Common myeloid progenitor, CD34-positive (primary cell): ENCODE measurements around the gene CNRIP1.

ENCODE experiments used
- CTCF ChIA-PET: fragments of 350-600 bp; sonication (Branson Sonifier 250); formaldehyde crosslinking; loops from one replicate; lab custom pipeline; 2021; ENCODE audit warnings: antibody characterized with exemption; lab: Charles Lee
- POLR2A ChIA-PET: fragments of 350-600 bp; sonication (Branson Sonifier 250); formaldehyde crosslinking; loops from one replicate; lab custom pipeline; 2021; ENCODE audit warnings: antibody characterized with exemption; lab: Charles Lee
- DNase-seq, 3 donors: peaks; one replicate each; pipeline versions ENCODE4 v3.0.0 to v3.0.0-alpha.2; 2013
- H3K27ac ChIP-seq, 2 experiments: 1 replicate in 1 of 2; 2 replicates in 1 of 2; pipeline ENCODE4 v1.7.0; 2013; ENCODE audit warnings: inconsistent platforms in 2 of 2, low read length in 2 of 2, mild to moderate bottlenecking in 2 of 2, low read depth in 1 of 2, moderate library complexity in 1 of 2; ENCODE audit not compliant: severe bottlenecking in 2 of 2, insufficient read depth in 1 of 2, poor library complexity in 1 of 2
- H3K27me3 ChIP-seq, 5 experiments: replicated peaks in 2 of 5; 1 replicate in 3 of 5; 2 replicates in 2 of 5; pipeline versions ENCODE4 v1.6.1 to v1.7.0; 2013; ENCODE audit warnings: low read length in 4 of 5, mild to moderate bottlenecking in 2 of 5, moderate library complexity in 2 of 5, inconsistent platforms in 1 of 5; ENCODE audit not compliant: insufficient read depth in 5 of 5, control insufficient read depth in 4 of 5
- H3K36me3 ChIP-seq, 4 experiments: 1 replicate in 2 of 4; 2 replicates in 2 of 4; pipeline versions ENCODE4 v1.6.1 to v1.7.0; 2013; ENCODE audit warnings: low read length in 3 of 4, control low read depth in 1 of 4, mild to moderate bottlenecking in 1 of 4; ENCODE audit not compliant: control insufficient read depth in 4 of 4, insufficient read depth in 4 of 4
- H3K4me1 ChIP-seq, 4 experiments: 1 replicate in 3 of 4; 2 replicates in 1 of 4; pipeline versions ENCODE4 v1.6.1 to v1.7.1; 2013; ENCODE audit warnings: low read length in 3 of 4, mild to moderate bottlenecking in 3 of 4, control low read depth in 1 of 4, inconsistent platforms in 1 of 4, moderate library complexity in 1 of 4; ENCODE audit not compliant: control insufficient read depth in 4 of 4, insufficient read depth in 4 of 4; ENCODE audit errors: control extremely low read depth in 1 of 4
- H3K4me3 ChIP-seq, 7 experiments: 1 replicate in 4 of 7; 2 replicates in 3 of 7; pipeline versions ENCODE4 v1.5.1 to v1.7.0; 2013; ENCODE audit warnings: mild to moderate bottlenecking in 7 of 7, low read length in 6 of 7, moderate library complexity in 6 of 7, inconsistent platforms in 2 of 7, low read depth in 2 of 7, control low read depth in 1 of 7; ENCODE audit not compliant: insufficient read depth in 4 of 7, control insufficient read depth in 1 of 7; ENCODE audit errors: extremely low read depth in 1 of 7
- H3K9me3 ChIP-seq, 5 experiments: 1 replicate in 4 of 5; 2 replicates in 1 of 5; pipeline versions ENCODE4 v1.6.1 to v1.7.1; 2013; ENCODE audit warnings: low read length in 4 of 5, mild to moderate bottlenecking in 2 of 5, inconsistent platforms in 1 of 5, low read depth in 1 of 5, moderate library complexity in 1 of 5; ENCODE audit not compliant: control insufficient read depth in 4 of 5, insufficient read depth in 2 of 5; ENCODE audit errors: control extremely low read depth in 1 of 5
- WGBS: methylation state at CpG from one replicate; pipeline ENCODE4 v1.1.5; 2013; ENCODE audit not compliant: insufficient coverage; 5-methylcytosine and 5-hydroxymethylcytosine counted together

The CNRIP1 gene

DNA sequence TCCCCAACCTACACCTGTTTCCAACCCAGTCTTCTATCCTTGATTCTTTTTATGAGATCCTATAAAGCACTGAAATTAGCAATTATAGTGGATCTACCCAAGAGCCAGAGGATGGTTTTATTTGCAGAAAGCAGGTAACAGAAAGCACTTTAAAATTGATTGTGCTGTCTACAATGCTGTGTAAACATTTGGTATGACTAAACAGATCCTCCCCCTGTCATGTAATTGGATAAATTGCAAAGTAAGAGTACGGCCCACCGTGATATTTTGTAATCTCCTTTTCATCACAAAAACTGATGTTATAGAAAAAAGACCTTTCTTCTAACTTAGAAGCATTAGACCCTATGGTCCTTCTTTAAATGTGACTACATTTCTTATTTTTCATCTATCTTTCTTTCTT is 56.1 kb downstream of the CNRIP1 start:
- ChIA-PET CTCF (interaction anchor here (0.7 kb wide), 1 partner anchor 645 kb away, joined by 3 read pairs; no protein-coding TSS in a partner anchor), POLR2A (no interaction called here)
- no peak overlapping the region for H3K27ac ChIP-seq
- H3K9me3 ChIP-seq: no peaks in the 10 kb centered on the region
- H3K4me3 ChIP-seq: no peak overlapping the region
- 100% methylated on average over 2 of the region's 2 CpGs for WGBS
- H3K27me3 ChIP-seq: no peaks in the 10 kb centered on the region
- no peak for DNase-seq
- H3K4me1 ChIP-seq: no peaks in the 10 kb centered on the region
- H3K36me3 ChIP-seq: no peaks in the 10 kb centered on the region

- Histone ChIP-seq H3K27ac (no peak overlapping the region), H3K4me3 (no peak overlapping the region), H3K36me3 (no peaks in the 10 kb centered on the region), H3K9me3 (no peaks in the 10 kb centered on the region), H3K27me3 (no peaks in the 10 kb centered on the region), H3K4me1 (peaks cover 8 to 20% (median 17%) of the 10 kb centered on the region in 4 experiments)
- CTCF ChIA-PET: interaction anchor here (1.1 to 1.9 kb wide), 3 partner anchors 13 to 24 kb away, joined by 3 to 6 read pairs (median 4); no protein-coding TSS in a partner anchor
- POLR2A ChIA-PET: no interaction called here
- no peak for DNase-seq
- no CpG with 5 or more reads among the region's 2 CpGs for WGBS
Measured at GRCh38 chr2:68258851-68259250, 60.9 kb downstream of the CNRIP1 start.

DNA sequence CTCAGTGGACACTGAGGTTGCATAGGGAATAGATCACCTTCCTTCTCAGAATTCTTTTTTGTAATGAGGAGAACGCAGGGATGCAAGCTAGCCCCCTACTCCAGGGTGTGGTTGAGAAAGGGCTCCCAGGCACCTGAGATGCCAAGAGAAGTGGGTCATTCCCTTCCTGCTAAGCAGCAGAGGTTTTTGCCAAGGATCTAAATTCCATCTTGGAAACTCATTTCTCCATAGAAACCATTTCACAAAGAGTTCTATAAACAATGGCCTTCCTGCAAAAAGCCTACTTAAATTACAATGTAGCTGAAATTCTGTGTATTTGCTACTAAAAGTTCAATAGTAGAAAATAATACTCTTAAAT is 63.7 kb downstream of the CNRIP1 start:
- 100% methylated on average over 1 of the region's 1 CpG for WGBS
- DNase-seq: no peak
- H3K27ac ChIP-seq: peak overlapping the region in 1 of 2 experiments; percentile 93
- H3K4me3 ChIP-seq: peak overlapping the region in 1 of 7 experiments; percentile 40
- H3K4me1 ChIP-seq: peaks cover 8 to 25% (median 19%) of the 10 kb centered on the region in 4 experiments
- no peaks in the 10 kb centered on the region for H3K27me3 ChIP-seq
- H3K36me3 ChIP-seq: no peaks in the 10 kb centered on the region
- POLR2A ChIA-PET: no interaction called here
- no peaks in the 10 kb centered on the region for H3K9me3 ChIP-seq
- CTCF ChIA-PET: interaction anchor here (0.6 to 1.7 kb wide), 2 partner anchors 26 to 59 kb away, joined by 3 read pairs; no protein-coding TSS in a partner anchor

DNA sequence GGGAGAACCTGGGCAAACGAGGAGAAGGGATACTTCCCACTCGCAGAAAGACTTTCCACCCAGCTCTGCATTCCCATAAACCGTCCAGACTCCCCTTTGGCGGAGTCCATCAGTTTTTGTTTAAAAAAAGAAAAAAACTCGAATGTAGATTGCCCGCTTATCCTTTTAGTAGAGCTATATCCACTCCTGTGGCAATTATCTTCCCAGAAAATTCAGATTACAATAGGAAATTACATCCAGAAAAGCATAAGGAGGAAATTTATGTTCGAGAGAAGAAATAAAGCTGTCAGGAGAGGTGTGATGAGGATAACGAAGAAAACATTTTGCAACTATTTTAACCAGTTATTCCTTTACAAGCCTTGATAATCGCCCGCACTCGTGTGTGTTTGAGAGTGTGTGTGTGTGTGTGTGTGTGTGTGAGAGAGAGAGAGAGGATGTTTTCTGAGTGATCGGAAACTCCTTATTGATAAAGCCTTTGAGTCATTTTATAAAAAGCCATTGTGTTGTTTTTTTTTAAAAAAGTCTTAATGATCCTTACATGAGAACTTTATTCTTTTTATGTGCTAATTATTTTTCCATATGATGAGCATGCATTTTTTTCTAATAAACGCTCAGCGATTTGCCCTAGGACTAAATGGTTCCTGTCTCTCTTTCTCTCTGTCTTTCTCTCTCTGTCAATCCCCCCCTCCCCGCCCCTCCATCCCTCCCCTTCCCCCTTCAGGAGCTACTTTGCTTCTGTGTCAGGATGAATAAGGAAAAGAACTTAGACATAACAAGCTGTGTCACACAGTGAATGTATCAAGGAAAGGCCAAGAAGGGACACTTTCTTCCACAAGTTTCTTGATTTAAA is 66.3 kb downstream of the CNRIP1 start:
- Histone ChIP-seq H3K4me3 (peak overlapping the region; percentile 83 to 99 (median 96)), H3K4me1 (peaks cover 26 to 45% (median 34%) of the 10 kb centered on the region in 4 experiments), H3K36me3 (peaks cover 0 to 8% (median 0%) of the 10 kb centered on the region in 4 experiments), H3K27ac (peak overlapping the region; percentile 92 to 93), H3K9me3 (no peaks in the 10 kb centered on the region), H3K27me3 (no peaks in the 10 kb centered on the region)
- peak; percentile 49 to 66 (median 51) for DNase-seq
- ChIA-PET CTCF (interaction anchor here (0.7 to 1.4 kb wide), 7 partner anchors 17 to 64 kb away, joined by 3 to 5 read pairs (median 3); no protein-coding TSS in a partner anchor), POLR2A (no interaction called here)
- WGBS: 0% methylated on average over 1 of the region's 15 CpGs

- WGBS: under 1% methylated on average over 62 of the region's 79 CpGs
- POLR2A ChIA-PET: interaction anchor here (1.0 kb wide), 1 partner anchor 21 kb away, joined by 3 read pairs; no protein-coding TSS in a partner anchor
Measured at GRCh38 chr2:68252400-68253218, 67.1 kb downstream of the CNRIP1 start, which contains the start of gene PPP3R1. Gene PPP3R1, minus strand, starts transcription at chr2:68252532. Its CDS starts 405 bp downstream, at chr2:68252127.

GRCh38 chr2:68251855-68252399 is 67.8 kb downstream of the CNRIP1 start:
- Histone ChIP-seq H3K27me3 (no peaks in the 10 kb centered on the region), H3K4me3 (peak overlapping the region; percentile 80 to 99 (median 95)), H3K27ac (peak overlapping the region; percentile 79 to 91), H3K9me3 (no peaks in the 10 kb centered on the region), H3K4me1 (peaks cover 37 to 57% (median 45%) of the 10 kb centered on the region in 4 experiments), H3K36me3 (peaks cover 0 to 8% (median 2%) of the 10 kb centered on the region in 4 experiments)
- under 1% methylated on average over 49 of the region's 78 CpGs for WGBS
- ChIA-PET POLR2A (interaction anchor here (1.0 kb wide), 1 partner anchor 21 kb away, joined by 3 read pairs; no protein-coding TSS in a partner anchor), CTCF (interaction anchor here (0.8 to 1.6 kb wide), 3 partner anchors 30 to 60 kb away, joined by 3 to 4 read pairs (median 3); no protein-coding TSS in a partner anchor)
- peak in 1 of 3 donors; percentile 42 for DNase-seq

More at GRCh38 chr2:68252400-68253218, 67.1 kb downstream of the CNRIP1 start, which contains the start of gene PPP3R1:
- Histone ChIP-seq H3K36me3 (peaks cover 0 to 8% (median 2%) of the 10 kb centered on the region in 4 experiments), H3K4me1 (peaks cover 32 to 51% (median 41%) of the 10 kb centered on the region in 4 experiments), H3K27ac (peak within 1 kb of the TSS; percentile 92 to 93), H3K4me3 (peak within 1 kb of the TSS; percentile 85 to 99 (median 99)), H3K27me3 (no peaks in the 10 kb centered on the region), H3K9me3 (no peaks in the 10 kb centered on the region)
- CTCF ChIA-PET: interaction anchor here (0.8 to 1.4 kb wide), 6 partner anchors 18 to 63 kb away, joined by 3 to 5 read pairs (median 3); no protein-coding TSS in a partner anchor
- DNase-seq: peak; percentile 97 to 99 (median 99)
